ENCODE measurements around the gene FAM163B.
"Not testable (repeated sequence)": the region's sequence is repeated elsewhere in the genome, so short reads cannot be mapped to it uniquely, and the experiment has no call there.

The FAM163B gene

DNA sequence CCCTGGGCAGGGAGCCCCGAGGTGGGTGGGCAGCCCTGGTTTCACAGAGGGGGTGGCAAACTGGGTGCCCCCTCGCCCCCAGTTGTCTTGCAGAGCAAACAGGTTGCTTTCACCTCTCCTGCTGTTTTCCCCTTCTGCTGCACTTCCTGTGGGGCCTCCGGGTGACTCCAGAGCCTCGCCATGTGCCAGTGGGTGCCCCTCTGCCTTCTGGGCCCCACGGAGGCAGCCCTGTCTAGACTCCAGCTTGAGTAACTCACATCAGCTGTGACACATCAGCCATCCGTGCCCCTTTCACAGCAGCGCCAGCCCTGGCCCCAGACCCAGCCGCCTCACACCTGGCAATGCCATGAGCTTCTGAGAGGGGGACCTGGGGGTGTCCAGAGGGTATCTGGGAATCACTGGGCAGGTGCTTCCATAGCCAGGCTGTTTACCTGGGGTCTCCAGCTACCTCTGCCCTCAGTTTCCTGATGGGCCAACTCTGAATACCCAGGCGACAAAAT lies 37.7 kb downstream of the FAM163B start:
- Mint-ChIP-seq H3K36me3 (ENCODE audit: insufficient read depth) (no peaks in the 10 kb centered on the region), H3K27me3 (peaks cover 37% of the 10 kb centered on the region), H3K4me3 (no peak overlapping the region), H3K27ac (ENCODE audit: low read depth) (no peak overlapping the region), H3K4me1 (no peaks in the 10 kb centered on the region), H3K9me3 (no peaks in the 10 kb centered on the region)
- no peak for ATAC-seq (replicated peaks; ENCODE audit: extremely low read depth, poor library complexity, severe bottlenecking)
- DNase-seq (ENCODE audit: low spot score in 2 of 2) = no peak

DNA sequence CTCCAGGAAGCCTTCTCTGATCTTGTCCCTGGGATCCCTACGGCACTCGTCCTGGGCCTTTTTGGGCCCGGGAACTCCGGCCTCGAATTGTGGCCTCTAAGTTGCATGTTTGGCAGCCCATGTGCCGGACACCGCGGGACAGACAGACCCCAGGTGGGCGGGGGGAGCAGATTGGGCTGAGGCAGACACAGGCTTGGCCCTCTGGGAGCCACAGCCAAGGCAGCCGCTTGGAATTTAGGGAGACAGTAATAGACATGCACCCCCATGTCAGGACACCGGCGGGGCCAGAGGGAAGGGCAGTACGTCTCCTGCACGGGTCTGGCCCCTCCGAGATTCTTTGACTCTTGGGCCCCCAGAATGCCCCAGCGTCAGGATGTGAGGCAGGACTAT lies 38.5 kb downstream of the FAM163B start:
- Mint-ChIP-seq H3K4me1 (no peaks in the 10 kb centered on the region), H3K4me3 (no peak overlapping the region), H3K36me3 (ENCODE audit: insufficient read depth) (peaks cover 2% of the 10 kb centered on the region), H3K27me3 (peaks cover 29% of the 10 kb centered on the region), H3K27ac (ENCODE audit: low read depth) (no peak overlapping the region), H3K9me3 (no peaks in the 10 kb centered on the region)
- ATAC-seq (replicated peaks; ENCODE audit: extremely low read depth, poor library complexity, severe bottlenecking) (no peak), DNase-seq (ENCODE audit: low spot score in 2 of 2) (no peak)

- H3K4me1 Mint-ChIP-seq = no peaks in the 10 kb centered on the region
- peaks cover 2% of the 10 kb centered on the region for H3K36me3 Mint-ChIP-seq (ENCODE audit: insufficient read depth)
- H3K27me3 Mint-ChIP-seq = peaks cover 23% of the 10 kb centered on the region
- H3K4me3 Mint-ChIP-seq = no peak overlapping the region
- H3K9me3 Mint-ChIP-seq = no peaks in the 10 kb centered on the region
- no peak for DNase-seq (ENCODE audit: low spot score in 2 of 2)
- no peak overlapping the region for H3K27ac Mint-ChIP-seq (ENCODE audit: low read depth)
- ATAC-seq (replicated peaks; ENCODE audit: extremely low read depth, poor library complexity, severe bottlenecking) = no peak
These were observed 39.1 kb downstream of the FAM163B start for GRCh38 chr9:133569891-133570690.

DNA sequence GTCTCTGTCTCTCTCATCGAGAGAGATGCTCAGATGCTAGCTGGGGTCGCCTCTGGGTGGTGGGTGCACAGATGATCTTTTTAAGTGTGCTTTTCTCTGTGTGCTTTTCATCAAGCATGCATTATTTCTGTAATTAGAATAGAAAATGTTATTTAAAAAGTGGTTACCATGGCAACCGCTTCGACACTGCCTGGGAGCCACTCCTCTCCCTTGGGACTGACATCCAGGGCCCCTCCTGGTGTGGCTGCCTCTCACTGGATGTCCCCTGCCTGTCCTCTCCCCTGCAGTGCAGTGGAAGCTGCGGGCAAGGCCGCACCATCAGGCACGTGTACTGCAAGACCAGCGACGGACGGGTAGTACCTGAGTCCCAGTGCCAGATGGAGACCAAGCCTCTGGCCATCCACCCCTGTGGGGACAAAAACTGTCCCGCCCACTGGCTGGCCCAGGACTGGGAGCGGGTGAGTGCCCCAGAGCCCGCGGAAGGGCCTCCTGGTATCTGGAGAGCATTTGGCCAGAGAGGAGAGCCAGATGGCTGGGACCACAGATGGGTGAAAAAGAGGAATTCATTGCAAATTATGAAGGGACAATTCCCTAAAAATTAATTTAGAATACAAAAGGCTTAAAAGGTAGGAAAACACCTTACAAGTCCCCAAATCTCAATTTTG lies 39.9 kb downstream of the FAM163B start:
- ATAC-seq (replicated peaks; ENCODE audit: extremely low read depth, poor library complexity, severe bottlenecking) (no peak), DNase-seq (ENCODE audit: low spot score in 2 of 2) (no peak)
- Mint-ChIP-seq H3K36me3 (ENCODE audit: insufficient read depth) (peaks cover 2% of the 10 kb centered on the region), H3K27me3 (peaks cover 18% of the 10 kb centered on the region), H3K4me3 (no peak overlapping the region), H3K4me1 (no peaks in the 10 kb centered on the region), H3K27ac (ENCODE audit: low read depth) (no peak overlapping the region), H3K9me3 (no peaks in the 10 kb centered on the region)

- Mint-ChIP-seq H3K36me3 (ENCODE audit: insufficient read depth) (peaks cover 7% of the 10 kb centered on the region), H3K9me3 (no peaks in the 10 kb centered on the region), H3K4me1 (peaks cover 7% of the 10 kb centered on the region), H3K4me3 (no peak overlapping the region), H3K27ac (ENCODE audit: low read depth) (no peak overlapping the region), H3K27me3 (peaks cover 7% of the 10 kb centered on the region)
- ATAC-seq (replicated peaks; ENCODE audit: extremely low read depth, poor library complexity, severe bottlenecking) = no peak
- no peak for DNase-seq (ENCODE audit: low spot score in 2 of 2)
These were observed 41.0 kb downstream of the FAM163B start for GRCh38 chr9:133568186-133568585.

DNA sequence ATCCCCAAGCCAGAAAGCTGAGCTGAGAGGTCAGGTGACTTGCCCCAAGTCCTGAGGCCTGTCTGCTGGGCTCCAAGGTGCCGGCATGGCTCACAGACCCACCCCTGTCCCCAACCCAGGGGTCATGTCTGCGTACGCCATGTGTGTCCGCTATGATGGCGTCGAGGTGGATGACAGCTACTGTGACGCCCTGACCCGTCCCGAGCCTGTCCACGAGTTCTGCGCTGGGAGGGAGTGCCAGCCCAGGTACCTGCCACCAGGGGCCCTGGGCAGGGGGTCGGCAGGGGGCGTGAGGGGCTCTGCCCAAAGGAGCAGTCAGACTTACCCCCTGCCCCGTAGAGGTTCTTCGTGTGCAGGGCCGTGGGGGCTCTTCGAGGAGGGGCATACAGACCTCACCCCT lies 42.4 kb downstream of the FAM163B start:
- Mint-ChIP-seq H3K4me3 (no peak overlapping the region), H3K36me3 (ENCODE audit: insufficient read depth) (peaks cover 8% of the 10 kb centered on the region), H3K9me3 (no peaks in the 10 kb centered on the region), H3K4me1 (peaks cover 7% of the 10 kb centered on the region), H3K27ac (ENCODE audit: low read depth) (no peak overlapping the region), H3K27me3 (no peaks in the 10 kb centered on the region)
- ATAC-seq (replicated peaks; ENCODE audit: extremely low read depth, poor library complexity, severe bottlenecking) (no peak), DNase-seq (ENCODE audit: low spot score in 2 of 2) (no peak)

DNA sequence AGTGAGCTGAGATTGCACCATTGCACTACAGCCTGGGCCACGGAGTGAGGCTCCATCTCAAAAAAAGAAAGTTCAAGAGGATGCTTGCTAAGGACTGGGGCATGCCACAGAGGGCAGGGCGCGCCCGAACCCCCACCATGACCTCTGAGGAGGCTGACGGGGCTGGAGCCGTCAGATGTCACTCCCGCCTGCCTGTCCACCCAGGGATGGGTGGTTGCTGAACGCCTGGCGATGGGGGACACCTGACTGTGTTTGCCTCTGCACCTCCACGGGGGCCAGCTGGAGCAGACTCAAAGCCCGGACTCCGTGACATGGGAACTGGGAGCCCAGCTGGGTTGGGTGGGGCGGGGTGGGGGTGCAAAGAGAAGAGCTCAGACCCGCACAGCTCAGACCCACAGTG lies 42.8 kb downstream of the FAM163B start:
- no peak for ATAC-seq (replicated peaks; ENCODE audit: extremely low read depth, poor library complexity, severe bottlenecking)
- H3K36me3 Mint-ChIP-seq (ENCODE audit: insufficient read depth) = peaks cover 8% of the 10 kb centered on the region
- no peak overlapping the region for H3K27ac Mint-ChIP-seq (ENCODE audit: low read depth)
- DNase-seq (ENCODE audit: low spot score in 2 of 2) = no peak
- no peak overlapping the region for H3K4me3 Mint-ChIP-seq
- no peaks in the 10 kb centered on the region for H3K9me3 Mint-ChIP-seq
- peaks cover 7% of the 10 kb centered on the region for H3K4me1 Mint-ChIP-seq
- no peaks in the 10 kb centered on the region for H3K27me3 Mint-ChIP-seq

- no peak for ATAC-seq (replicated peaks; ENCODE audit: extremely low read depth, poor library complexity, severe bottlenecking)
- Mint-ChIP-seq H3K27me3 (peaks cover 6% of the 10 kb centered on the region), H3K27ac (ENCODE audit: low read depth) (peak overlapping the region; percentile 95), H3K9me3 (no peaks in the 10 kb centered on the region), H3K4me3 (no peak overlapping the region), H3K4me1 (peaks cover 7% of the 10 kb centered on the region), H3K36me3 (ENCODE audit: insufficient read depth) (peaks cover 8% of the 10 kb centered on the region)
- no peak for DNase-seq (ENCODE audit: low spot score in 2 of 2)
These were observed 44.6 kb downstream of the FAM163B start for GRCh38 chr9:133564451-133565116.

- not testable (repeated sequence) for H3K4me1 Mint-ChIP-seq; DNase-seq (ENCODE audit: low spot score in 2 of 2); ATAC-seq (replicated peaks; ENCODE audit: extremely low read depth, poor library complexity, severe bottlenecking); H3K9me3 Mint-ChIP-seq; H3K36me3 Mint-ChIP-seq (ENCODE audit: insufficient read depth)
- Mint-ChIP-seq H3K27me3 (peaks cover 12% of the 10 kb centered on the region), H3K4me3 (peak overlapping the region; percentile 17), H3K27ac (ENCODE audit: low read depth) (peak overlapping the region; percentile 95)
These were observed 45.4 kb downstream of the FAM163B start for GRCh38 chr9:133563814-133564213.

DNA sequence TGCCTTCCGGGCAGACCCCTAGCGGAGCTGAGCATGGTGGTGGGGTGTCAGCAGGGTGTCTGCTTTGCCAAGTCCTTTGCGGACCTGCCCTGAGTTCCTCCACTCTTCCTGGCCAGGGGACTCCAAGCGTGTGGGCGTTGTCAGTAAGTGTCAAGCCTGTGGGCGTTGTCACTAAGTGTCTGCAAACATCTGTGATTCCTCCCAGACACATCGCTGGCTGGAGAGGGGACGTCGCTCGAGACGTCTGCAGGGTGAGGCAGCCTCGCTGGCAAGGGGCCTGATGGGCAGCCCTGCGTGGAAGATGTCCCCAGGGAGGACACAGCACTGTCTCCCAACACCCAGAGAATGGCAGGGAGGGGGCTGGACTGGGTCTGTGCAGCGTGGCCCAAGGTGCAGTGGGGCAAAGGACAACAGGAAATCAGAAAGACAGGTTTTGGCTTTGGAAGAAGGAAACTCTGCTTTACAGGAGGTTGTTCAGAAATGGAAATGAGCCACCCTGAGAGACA lies 45.8 kb downstream of the FAM163B start:
- peaks cover 10% of the 10 kb centered on the region for H3K36me3 Mint-ChIP-seq (ENCODE audit: insufficient read depth)
- H3K4me3 Mint-ChIP-seq = peak overlapping the region; percentile 17
- DNase-seq (ENCODE audit: low spot score in 2 of 2) (no peak), ATAC-seq (replicated peaks; ENCODE audit: extremely low read depth, poor library complexity, severe bottlenecking) (no peak)
- H3K27ac Mint-ChIP-seq (ENCODE audit: low read depth) = peak overlapping the region; percentile 95
- no peaks in the 10 kb centered on the region for H3K9me3 Mint-ChIP-seq
- peaks cover 17% of the 10 kb centered on the region for H3K27me3 Mint-ChIP-seq
- peaks cover 7% of the 10 kb centered on the region for H3K4me1 Mint-ChIP-seq

- Mint-ChIP-seq H3K27ac (ENCODE audit: low read depth) (peak overlapping the region; percentile 95), H3K9me3 (no peaks in the 10 kb centered on the region), H3K4me1 (peaks cover 13% of the 10 kb centered on the region), H3K4me3 (no peak overlapping the region), H3K27me3 (peaks cover 23% of the 10 kb centered on the region), H3K36me3 (ENCODE audit: insufficient read depth) (peaks cover 10% of the 10 kb centered on the region)
- no peak for DNase-seq (ENCODE audit: low spot score in 2 of 2)
- ATAC-seq (replicated peaks; ENCODE audit: extremely low read depth, poor library complexity, severe bottlenecking) = no peak
These were observed 46.4 kb downstream of the FAM163B start for GRCh38 chr9:133562611-133563290.

- peaks cover 14% of the 10 kb centered on the region for H3K4me1 Mint-ChIP-seq
- H3K27me3 Mint-ChIP-seq = peaks cover 29% of the 10 kb centered on the region
- DNase-seq (ENCODE audit: low spot score in 2 of 2) (no peak), ATAC-seq (replicated peaks; ENCODE audit: extremely low read depth, poor library complexity, severe bottlenecking) (no peak)
- no peaks in the 10 kb centered on the region for H3K9me3 Mint-ChIP-seq
- no peak overlapping the region for H3K4me3 Mint-ChIP-seq
- H3K36me3 Mint-ChIP-seq (ENCODE audit: insufficient read depth) = peaks cover 10% of the 10 kb centered on the region
- H3K27ac Mint-ChIP-seq (ENCODE audit: low read depth) = no peak overlapping the region
These were observed 47.1 kb downstream of the FAM163B start for GRCh38 chr9:133561976-133562554.
